Measurements from ENCODE around the gene KIAA0408. TPM values are rescaled to one million over a fixed set of nuclear protein-coding genes. Genes with fewer than 3 reads are reported as not detected.
A peak's percentile ranks its signal among the peaks of the same experiment; 100 is the strongest.

Gene KIAA0408
- total and polyA plus RNA-seq, 2 experiments from 2014 or later = 1.1 to 3.2 TPM

DNA sequence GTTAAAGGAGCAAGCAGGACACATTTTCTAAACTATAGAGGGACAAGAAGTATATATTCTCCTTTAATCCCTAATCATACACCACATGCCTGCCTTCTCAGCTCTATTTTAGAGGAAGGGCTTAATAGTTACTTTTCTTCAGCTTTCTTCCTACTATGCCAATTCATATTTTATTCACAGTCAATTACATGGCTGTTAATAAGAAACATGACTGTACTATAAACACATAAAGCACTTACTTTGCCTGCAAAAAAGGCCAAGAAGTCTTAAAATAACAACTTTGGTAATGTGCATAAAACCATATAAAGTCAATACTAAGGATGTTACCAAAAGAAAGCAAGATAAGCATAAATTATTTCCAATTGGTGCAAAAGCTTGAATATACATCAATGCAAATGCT lies 6.4 kb downstream of the KIAA0408 start:
- no peak overlapping the region for H3K4me2 ChIP-seq (ENCODE audit: unreplicated experiment)
- no peaks in the 10 kb centered on the region for H3K27me3 ChIP-seq (replicated peaks; ENCODE audit: insufficient read depth)
- TF ChIP-seq EZH2 (IDR thresholded peaks at IDR 0.05; ENCODE audit: insufficient read depth, poor library complexity, severe bottlenecking) (no peak), EZH2phosphoT487 (IDR thresholded peaks at IDR 0.05; ENCODE audit: insufficient read depth, low read depth) (no peak)
- in situ Hi-C loops (cut with MboI) = no loop called here
- no peaks in the 10 kb centered on the region for H3K36me3 ChIP-seq (ENCODE audit: low read depth)
- no peaks in the 10 kb centered on the region for H3K9me2 ChIP-seq (ENCODE audit: insufficient read depth)
- H3K9me3 ChIP-seq (ENCODE audit: low read depth) = no peaks in the 10 kb centered on the region
- H3F3A ChIP-seq (ENCODE audit: insufficient read depth) = peaks cover 4% of the 10 kb centered on the region; the same call in 1 of the 2 replicates
- H3K4me1 ChIP-seq (ENCODE audit: insufficient read depth) = peaks cover 11% of the 10 kb centered on the region
- no peak for DNase-seq
- no peak overlapping the region for H3K4me3 ChIP-seq
- H3K79me2 ChIP-seq (ENCODE audit: insufficient read depth) = no peaks in the 10 kb centered on the region
- H2AFZ ChIP-seq = no peak overlapping the region
- no peak overlapping the region for H3K9ac ChIP-seq
- H3K27ac ChIP-seq = no peak overlapping the region
- no peaks in the 10 kb centered on the region for H4K20me1 ChIP-seq (ENCODE audit: insufficient read depth)

DNA sequence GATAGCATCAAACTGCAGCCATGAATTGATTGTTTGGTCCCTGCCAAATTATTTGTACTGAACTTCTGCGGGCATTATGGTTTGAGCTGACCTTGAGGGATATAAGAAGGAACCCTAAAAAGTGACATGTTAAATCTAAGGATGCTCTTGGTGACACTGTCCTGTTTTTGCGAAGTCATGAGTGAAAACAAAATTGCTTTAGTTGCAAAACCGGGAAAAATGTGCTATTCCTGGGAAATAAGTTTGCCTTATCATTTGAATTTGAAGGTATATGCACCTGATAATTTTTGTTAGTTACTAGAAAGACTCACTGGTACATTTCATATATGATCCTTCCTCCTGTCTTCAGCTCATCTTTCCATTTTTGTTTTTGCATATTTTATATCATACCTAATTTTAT lies 7.8 kb downstream of the KIAA0408 start:
- no peaks in the 10 kb centered on the region for H3K4me1 ChIP-seq (ENCODE audit: insufficient read depth)
- no peak overlapping the region for H3K4me3 ChIP-seq
- H3K9me3 ChIP-seq (ENCODE audit: low read depth) = no peaks in the 10 kb centered on the region
- WGBS, 2 experiments (ENCODE audit: low coverage in 1 of 2, low lambda C conversion rate in 2 of 2, missing lambda C conversion rate in 2 of 2) = 87 to 94% methylated on average over 3 of the region's 3 CpGs
- H3K36me3 ChIP-seq (ENCODE audit: low read depth) = no peaks in the 10 kb centered on the region
- H3F3A ChIP-seq (ENCODE audit: insufficient read depth) = no peaks in the 10 kb centered on the region
- H3K27ac ChIP-seq = no peak overlapping the region
- H4K20me1 ChIP-seq (ENCODE audit: insufficient read depth) = no peaks in the 10 kb centered on the region
- H3K9ac ChIP-seq = no peak overlapping the region
- no peaks in the 10 kb centered on the region for H3K79me2 ChIP-seq (ENCODE audit: insufficient read depth)
- H3K4me2 ChIP-seq (ENCODE audit: unreplicated experiment) = no peak overlapping the region
- H3K9me2 ChIP-seq (ENCODE audit: insufficient read depth) = no peaks in the 10 kb centered on the region
- TF ChIP-seq EZH2phosphoT487 (IDR thresholded peaks at IDR 0.05; ENCODE audit: insufficient read depth, low read depth) = no peak
- no peak for TF ChIP-seq EZH2 (IDR thresholded peaks at IDR 0.05; ENCODE audit: insufficient read depth, poor library complexity, severe bottlenecking)
- no peak for DNase-seq
- in situ Hi-C loops (cut with MboI) = no loop called here
- no peak overlapping the region for H2AFZ ChIP-seq
- H3K27me3 ChIP-seq (replicated peaks; ENCODE audit: insufficient read depth) = no peaks in the 10 kb centered on the region

DNA sequence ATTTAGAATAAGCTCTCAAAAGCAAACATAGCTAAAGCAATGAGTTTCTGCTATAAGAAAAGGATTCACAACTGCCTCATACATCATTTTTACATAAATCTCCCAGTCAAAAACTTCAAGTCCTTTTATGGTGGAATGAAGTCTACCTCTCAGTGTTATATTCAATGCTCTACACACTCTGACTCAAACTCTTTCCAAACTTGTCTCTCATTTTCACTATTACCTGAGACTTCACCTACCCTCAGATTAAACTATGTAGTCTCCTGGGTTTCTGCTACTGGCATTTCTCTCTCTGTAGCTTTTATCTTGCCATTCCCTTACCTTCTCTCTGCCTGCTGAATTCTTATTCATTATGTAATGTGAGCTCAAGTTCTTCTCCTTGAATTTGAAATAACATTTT lies 11.4 kb downstream of the KIAA0408 start:
- Histone ChIP-seq H3K4me2 (ENCODE audit: unreplicated experiment) (no peak overlapping the region), H3K79me2 (ENCODE audit: insufficient read depth) (no peaks in the 10 kb centered on the region), H4K20me1 (ENCODE audit: insufficient read depth) (no peaks in the 10 kb centered on the region), H3K9me2 (ENCODE audit: insufficient read depth) (no peaks in the 10 kb centered on the region), H3K4me1 (ENCODE audit: insufficient read depth) (no peaks in the 10 kb centered on the region), H3K36me3 (ENCODE audit: low read depth) (no peaks in the 10 kb centered on the region), H3K9ac (no peak overlapping the region), H3K27me3 (replicated peaks; ENCODE audit: insufficient read depth) (no peaks in the 10 kb centered on the region), H3K27ac (no peak overlapping the region), H3K4me3 (no peak overlapping the region), H3K9me3 (ENCODE audit: low read depth) (no peaks in the 10 kb centered on the region), H2AFZ (no peak overlapping the region), H3F3A (ENCODE audit: insufficient read depth) (no peaks in the 10 kb centered on the region)
- no peak for DNase-seq
- in situ Hi-C loops (cut with MboI) = no loop called here
- TF ChIP-seq EZH2 (IDR thresholded peaks at IDR 0.05; ENCODE audit: insufficient read depth, poor library complexity, severe bottlenecking) (no peak), EZH2phosphoT487 (IDR thresholded peaks at IDR 0.05; ENCODE audit: insufficient read depth, low read depth) (no peak)

DNA sequence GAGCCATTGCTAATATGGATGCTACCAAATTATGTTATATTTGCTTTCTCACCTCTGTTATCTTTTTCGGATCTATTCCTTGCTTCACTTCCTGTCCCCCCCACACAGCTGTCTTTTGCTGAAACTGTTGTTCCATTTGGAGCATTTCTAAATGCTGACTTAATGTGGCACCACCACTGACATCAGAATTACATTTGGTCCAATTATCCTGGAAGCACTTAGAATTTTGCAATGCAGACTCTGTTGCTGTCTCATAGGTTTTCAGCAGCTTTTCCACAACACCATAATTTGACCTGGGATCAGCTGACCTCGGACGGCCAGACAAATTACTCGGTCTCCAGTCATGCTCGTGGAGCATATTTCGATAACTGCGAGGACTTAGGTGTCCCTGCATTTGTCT lies 12.8 kb downstream of the KIAA0408 start:
- H3K4me3 ChIP-seq = no peak overlapping the region
- no peaks in the 10 kb centered on the region for H3K36me3 ChIP-seq (ENCODE audit: low read depth)
- 94 to 97% methylated on average over 7 of the region's 7 CpGs for WGBS, 2 experiments (ENCODE audit: low coverage in 1 of 2, low lambda C conversion rate in 2 of 2, missing lambda C conversion rate in 2 of 2)
- no peak overlapping the region for H2AFZ ChIP-seq
- H3F3A ChIP-seq (ENCODE audit: insufficient read depth) = no peaks in the 10 kb centered on the region
- TF ChIP-seq EZH2phosphoT487 (IDR thresholded peaks at IDR 0.05; ENCODE audit: insufficient read depth, low read depth) (no peak), EZH2 (IDR thresholded peaks at IDR 0.05; ENCODE audit: insufficient read depth, poor library complexity, severe bottlenecking) (no peak)
- no peaks in the 10 kb centered on the region for H3K27me3 ChIP-seq (replicated peaks; ENCODE audit: insufficient read depth)
- H3K4me2 ChIP-seq (ENCODE audit: unreplicated experiment) = no peak overlapping the region
- DNase-seq = peak; percentile 2
- no peaks in the 10 kb centered on the region for H3K79me2 ChIP-seq (ENCODE audit: insufficient read depth)
- no peaks in the 10 kb centered on the region for H3K9me2 ChIP-seq (ENCODE audit: insufficient read depth)
- no peaks in the 10 kb centered on the region for H3K4me1 ChIP-seq (ENCODE audit: insufficient read depth)
- no peaks in the 10 kb centered on the region for H3K9me3 ChIP-seq (ENCODE audit: low read depth)
- no peak overlapping the region for H3K27ac ChIP-seq
- no peak overlapping the region for H3K9ac ChIP-seq
- no peaks in the 10 kb centered on the region for H4K20me1 ChIP-seq (ENCODE audit: insufficient read depth)
- in situ Hi-C loops (cut with MboI) = no loop called here

DNA sequence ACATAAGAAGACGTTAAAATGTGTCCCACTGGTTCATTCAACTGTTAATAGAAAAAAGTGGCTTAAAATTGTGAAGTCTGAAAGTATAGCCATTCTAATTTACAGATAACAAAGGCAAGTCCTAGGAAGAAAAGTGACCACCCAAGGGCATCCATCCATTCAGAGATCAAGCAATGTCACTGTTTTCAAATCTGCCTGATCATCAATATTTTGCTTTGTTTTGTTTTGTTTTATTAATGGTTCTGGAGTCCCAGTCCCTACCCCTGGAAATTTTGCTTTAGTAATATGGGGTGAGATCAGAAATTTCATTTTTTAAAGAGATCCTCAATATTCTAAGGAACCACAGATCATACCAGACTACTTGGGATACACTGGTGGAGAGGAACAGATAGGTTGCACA lies 17.3 kb downstream of the KIAA0408 start:
- no peaks in the 10 kb centered on the region for H3K27me3 ChIP-seq (replicated peaks; ENCODE audit: insufficient read depth)
- H3K4me1 ChIP-seq (ENCODE audit: insufficient read depth) = no peaks in the 10 kb centered on the region
- H3K4me3 ChIP-seq = no peak overlapping the region
- in situ Hi-C loops (cut with MboI) = no loop called here
- 48 to 54% methylated on average over 1 of the region's 1 CpG for WGBS, 2 experiments (ENCODE audit: low coverage in 1 of 2, low lambda C conversion rate in 2 of 2, missing lambda C conversion rate in 2 of 2)
- no peaks in the 10 kb centered on the region for H3K79me2 ChIP-seq (ENCODE audit: insufficient read depth)
- H2AFZ ChIP-seq = no peak overlapping the region
- no peaks in the 10 kb centered on the region for H3K36me3 ChIP-seq (ENCODE audit: low read depth)
- H3K27ac ChIP-seq = no peak overlapping the region
- no peak for TF ChIP-seq EZH2 (IDR thresholded peaks at IDR 0.05; ENCODE audit: insufficient read depth, poor library complexity, severe bottlenecking)
- H3K4me2 ChIP-seq (ENCODE audit: unreplicated experiment) = no peak overlapping the region
- no peaks in the 10 kb centered on the region for H3K9me3 ChIP-seq (ENCODE audit: low read depth)
- no peaks in the 10 kb centered on the region for H4K20me1 ChIP-seq (ENCODE audit: insufficient read depth)
- no peaks in the 10 kb centered on the region for H3K9me2 ChIP-seq (ENCODE audit: insufficient read depth)
- no peaks in the 10 kb centered on the region for H3F3A ChIP-seq (ENCODE audit: insufficient read depth)
- no peak overlapping the region for H3K9ac ChIP-seq
- no peak for DNase-seq
